ENCODE data around the gene R3HDM4.

Gene R3HDM4

GRCh38 chr19:939439-939838 is 26.4 kb upstream of the R3HDM4 start:
- Histone ChIP-seq H4K8ac (ENCODE audit: low read depth, low read length) (peak overlapping the region; percentile 34), H2BK120ac (ENCODE audit: insufficient read depth, low read length, poor library complexity) (peak overlapping the region; percentile 4), H3K27me3 (ENCODE audit: insufficient read depth, low read length) (no peaks in the 10 kb centered on the region), H3K23ac (ENCODE audit: low read length) (no peak overlapping the region), H3K36me3 (ENCODE audit: control insufficient read depth in 1 of 2, insufficient read depth in 2 of 2, low read length in 2 of 2) (peaks cover 84 to 88% of the 10 kb centered on the region in 2 experiments), H3K9ac (ENCODE audit: low read length) (no peak overlapping the region), H4K12ac (ENCODE audit: low read depth, low read length) (peak overlapping the region; percentile 52), H3K9me3 (ENCODE audit: insufficient read depth, low read depth, low read length) (peaks cover 1% of the 10 kb centered on the region), H2AFZ (ENCODE audit: insufficient read depth, low read length, poor library complexity) (peak overlapping the region; percentile 15), H3K79me2 (ENCODE audit: control insufficient read depth, insufficient read depth, low read length, poor library complexity) (peaks cover 59% of the 10 kb centered on the region), H4K91ac (ENCODE audit: low read depth, low read length) (peak overlapping the region; percentile 37), H3K4me3 (ENCODE audit: low read depth, low read length) (no peak overlapping the region), H3K4me1 (ENCODE audit: control insufficient read depth in 1 of 2, insufficient read depth in 2 of 2, low read length in 2 of 2) (peaks cover 40 to 42% of the 10 kb centered on the region in 2 experiments), H3K79me1 (ENCODE audit: low read length) (peaks cover 25% of the 10 kb centered on the region), H3K4me2 (ENCODE audit: low read length) (peak overlapping the region; percentile 17), H2BK5ac (ENCODE audit: low read depth, low read length, poor library complexity) (peak overlapping the region; percentile 67), H3K4ac (ENCODE audit: low read depth, low read length) (peak overlapping the region; percentile 95), H2AK5ac (ENCODE audit: low read length) (peak overlapping the region; percentile 11), H2BK12ac (ENCODE audit: low read length) (peak overlapping the region; percentile 11), H3K14ac (ENCODE audit: low read length) (peak overlapping the region; percentile 28), H3K18ac (ENCODE audit: low read length) (peak overlapping the region; percentile 73), H3K27ac (ENCODE audit: low read depth, low read length) (peak overlapping the region; percentile 51)
- no CpG with 5 or more reads among the region's 22 CpGs for WGBS (ENCODE audit: extremely low coverage, insufficient coverage, insufficient read length)
- peak in 1 of 2 donors; percentile 57 for DNase-seq

GRCh38 chr19:938233-938923 is 25.4 kb upstream of the R3HDM4 start:
- peak overlapping the region; percentile 53 for H3K14ac ChIP-seq (ENCODE audit: low read length)
- H3K18ac ChIP-seq (ENCODE audit: low read length), result peak overlapping the region; percentile 47
- H2AK5ac ChIP-seq (ENCODE audit: low read length), result no peak overlapping the region
- peaks cover 36% of the 10 kb centered on the region for H3K79me1 ChIP-seq (ENCODE audit: low read length)
- H3K27ac ChIP-seq (ENCODE audit: low read depth, low read length), result peak overlapping the region; percentile 13
- peak overlapping the region; percentile 93 for H3K4ac ChIP-seq (ENCODE audit: low read depth, low read length)
- no peak overlapping the region for H2BK120ac ChIP-seq (ENCODE audit: insufficient read depth, low read length, poor library complexity)
- H3K23ac ChIP-seq (ENCODE audit: low read length), result no peak overlapping the region
- H3K4me1 ChIP-seq (ENCODE audit: control insufficient read depth in 1 of 2, insufficient read depth in 2 of 2, low read length in 2 of 2), result peaks cover 42 to 46% of the 10 kb centered on the region in 2 experiments
- peaks cover 64% of the 10 kb centered on the region for H3K79me2 ChIP-seq (ENCODE audit: control insufficient read depth, insufficient read depth, low read length, poor library complexity)
- no peak overlapping the region for H3K4me2 ChIP-seq (ENCODE audit: low read length)
- H3K9ac ChIP-seq (ENCODE audit: low read length), result no peak overlapping the region
- DNase-seq, result peak; percentile 53 to 66
- H2BK12ac ChIP-seq (ENCODE audit: low read length), result no peak overlapping the region
- peaks cover 79 to 87% of the 10 kb centered on the region in 2 experiments for H3K36me3 ChIP-seq (ENCODE audit: control insufficient read depth in 1 of 2, insufficient read depth in 2 of 2, low read length in 2 of 2)
- H4K91ac ChIP-seq (ENCODE audit: low read depth, low read length), result peak overlapping the region; percentile 13
- no peak overlapping the region for H2AFZ ChIP-seq (ENCODE audit: insufficient read depth, low read length, poor library complexity)
- WGBS (ENCODE audit: extremely low coverage, insufficient coverage, insufficient read length), result no CpG with 5 or more reads among the region's 23 CpGs
- H4K12ac ChIP-seq (ENCODE audit: low read depth, low read length), result no peak overlapping the region
- peaks cover 1% of the 10 kb centered on the region for H3K9me3 ChIP-seq (ENCODE audit: insufficient read depth, low read depth, low read length)
- no peak overlapping the region for H3K4me3 ChIP-seq (ENCODE audit: low read depth, low read length)
- no peaks in the 10 kb centered on the region for H3K27me3 ChIP-seq (ENCODE audit: insufficient read depth, low read length)
- H2BK5ac ChIP-seq (ENCODE audit: low read depth, low read length, poor library complexity), result peak overlapping the region; percentile 14
- H4K8ac ChIP-seq (ENCODE audit: low read depth, low read length), result no peak overlapping the region

GRCh38 chr19:937259-937694 is 24.3 kb upstream of the R3HDM4 start:
- no CpG with 5 or more reads among the region's 16 CpGs for WGBS (ENCODE audit: extremely low coverage, insufficient coverage, insufficient read length)
- peak overlapping the region; percentile 29 for H3K4ac ChIP-seq (ENCODE audit: low read depth, low read length)
- no peak overlapping the region for H4K8ac ChIP-seq (ENCODE audit: low read depth, low read length)
- H4K91ac ChIP-seq (ENCODE audit: low read depth, low read length), result no peak overlapping the region
- no peaks in the 10 kb centered on the region for H3K27me3 ChIP-seq (ENCODE audit: insufficient read depth, low read length)
- H3K79me2 ChIP-seq (ENCODE audit: control insufficient read depth, insufficient read depth, low read length, poor library complexity), result peaks cover 70% of the 10 kb centered on the region
- DNase-seq, result peak in 1 of 2 donors; percentile 66
- peaks cover 44% of the 10 kb centered on the region for H3K79me1 ChIP-seq (ENCODE audit: low read length)
- no peak overlapping the region for H2AK5ac ChIP-seq (ENCODE audit: low read length)
- no peak overlapping the region for H3K23ac ChIP-seq (ENCODE audit: low read length)
- peak overlapping the region; percentile 35 for H3K27ac ChIP-seq (ENCODE audit: low read depth, low read length)
- H3K36me3 ChIP-seq (ENCODE audit: control insufficient read depth in 1 of 2, insufficient read depth in 2 of 2, low read length in 2 of 2), result peaks cover 78 to 86% of the 10 kb centered on the region in 2 experiments
- H2BK5ac ChIP-seq (ENCODE audit: low read depth, low read length, poor library complexity), result peak overlapping the region; percentile 8
- H3K9ac ChIP-seq (ENCODE audit: low read length), result no peak overlapping the region
- no peak overlapping the region for H3K14ac ChIP-seq (ENCODE audit: low read length)
- no peak overlapping the region for H3K4me3 ChIP-seq (ENCODE audit: low read depth, low read length)
- peaks cover 51 to 54% of the 10 kb centered on the region in 2 experiments for H3K4me1 ChIP-seq (ENCODE audit: control insufficient read depth in 1 of 2, insufficient read depth in 2 of 2, low read length in 2 of 2)
- no peak overlapping the region for H4K12ac ChIP-seq (ENCODE audit: low read depth, low read length)
- no peak overlapping the region for H2BK12ac ChIP-seq (ENCODE audit: low read length)
- no peak overlapping the region for H3K18ac ChIP-seq (ENCODE audit: low read length)
- no peak overlapping the region for H2AFZ ChIP-seq (ENCODE audit: insufficient read depth, low read length, poor library complexity)
- no peak overlapping the region for H2BK120ac ChIP-seq (ENCODE audit: insufficient read depth, low read length, poor library complexity)
- no peak overlapping the region for H3K4me2 ChIP-seq (ENCODE audit: low read length)
- H3K9me3 ChIP-seq (ENCODE audit: insufficient read depth, low read depth, low read length), result no peaks in the 10 kb centered on the region

GRCh38 chr19:936175-936546 is 23.1 kb upstream of the R3HDM4 start:
- no peak overlapping the region for H3K9ac ChIP-seq (ENCODE audit: low read length)
- no peak overlapping the region for H2AFZ ChIP-seq (ENCODE audit: insufficient read depth, low read length, poor library complexity)

More at GRCh38 chr19:936175-936546, 23.1 kb upstream of the R3HDM4 start:
- Histone ChIP-seq H3K27ac (ENCODE audit: low read depth, low read length) (peak overlapping the region; percentile 54), H3K4me3 (ENCODE audit: low read depth, low read length) (no peak overlapping the region), H4K91ac (ENCODE audit: low read depth, low read length) (no peak overlapping the region), H3K4ac (ENCODE audit: low read depth, low read length) (peak overlapping the region; percentile 84), H2AK5ac (ENCODE audit: low read length) (no peak overlapping the region), H3K4me1 (ENCODE audit: control insufficient read depth in 1 of 2, insufficient read depth in 2 of 2, low read length in 2 of 2) (peaks cover 57 to 60% of the 10 kb centered on the region in 2 experiments), H3K18ac (ENCODE audit: low read length) (no peak overlapping the region), H4K8ac (ENCODE audit: low read depth, low read length) (no peak overlapping the region), H3K36me3 (ENCODE audit: control insufficient read depth in 1 of 2, insufficient read depth in 2 of 2, low read length in 2 of 2) (peaks cover 75 to 84% of the 10 kb centered on the region in 2 experiments), H2BK120ac (ENCODE audit: insufficient read depth, low read length, poor library complexity) (no peak overlapping the region), H4K12ac (ENCODE audit: low read depth, low read length) (no peak overlapping the region), H3K9me3 (ENCODE audit: insufficient read depth, low read depth, low read length) (no peaks in the 10 kb centered on the region), H3K4me2 (ENCODE audit: low read length) (no peak overlapping the region), H3K79me2 (ENCODE audit: control insufficient read depth, insufficient read depth, low read length, poor library complexity) (peaks cover 66% of the 10 kb centered on the region), H2BK5ac (ENCODE audit: low read depth, low read length, poor library complexity) (no peak overlapping the region), H3K27me3 (ENCODE audit: insufficient read depth, low read length) (no peaks in the 10 kb centered on the region), H3K14ac (ENCODE audit: low read length) (no peak overlapping the region), H2BK12ac (ENCODE audit: low read length) (peak overlapping the region; percentile 27), H3K79me1 (ENCODE audit: low read length) (peaks cover 51% of the 10 kb centered on the region), H3K23ac (ENCODE audit: low read length) (no peak overlapping the region)
- no CpG with 5 or more reads among the region's 10 CpGs for WGBS (ENCODE audit: extremely low coverage, insufficient coverage, insufficient read length)
- no peak for DNase-seq
